ENCODE results near the gene GTF3C4.

DNA sequence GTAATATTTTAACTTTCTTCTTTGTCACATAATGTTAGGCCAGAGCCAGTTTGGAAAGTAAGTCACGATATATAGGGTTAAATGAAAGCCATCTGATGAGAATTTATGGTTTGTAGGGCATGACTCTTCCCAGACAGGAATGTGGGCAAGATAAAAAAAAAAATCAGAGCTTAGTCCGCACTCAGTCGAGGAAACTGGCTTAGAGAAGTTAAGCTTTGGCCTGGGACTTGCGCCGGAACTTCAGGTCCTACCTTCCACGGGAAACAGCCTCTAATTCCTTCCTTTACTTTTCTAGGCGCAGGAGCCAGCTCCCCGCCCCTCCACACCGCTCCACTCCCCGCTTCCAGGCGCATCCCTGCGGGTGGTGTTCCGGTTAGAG is 956 bp upstream of the GTF3C4 start:
- no peak for TF ChIP-seq GATA2 (IDR thresholded peaks at IDR 0.05; ENCODE audit: low read depth, low read length)
- TF ChIP-seq GATA3 (IDR thresholded peaks at IDR 0.05; ENCODE audit: low read depth, low read length): no peak

Data from SH-SY5Y (cell line).